ENCODE measurements around the gene CTBP1. TPM values are rescaled to one million over a fixed set of nuclear protein-coding genes. Genes with fewer than 3 reads are reported as not detected.
A peak's percentile ranks its signal among the peaks of the same experiment; 100 is the strongest.

Gene CTBP1
- total and polyA plus RNA-seq, 2 experiments from 2014 or later, result 40.1 to 160 TPM

- Histone ChIP-seq H3K27ac (no peak overlapping the region), H3K36me3 (ENCODE audit: low read depth) (no peaks in the 10 kb centered on the region), H3K27me3 (replicated peaks; ENCODE audit: insufficient read depth) (peaks cover 10% of the 10 kb centered on the region), H4K20me1 (ENCODE audit: insufficient read depth) (no peaks in the 10 kb centered on the region), H3K9me2 (ENCODE audit: insufficient read depth) (no peaks in the 10 kb centered on the region), H3K79me2 (ENCODE audit: insufficient read depth) (no peaks in the 10 kb centered on the region), H3K4me2 (ENCODE audit: unreplicated experiment) (no peak overlapping the region), H3K9me3 (ENCODE audit: low read depth) (no peaks in the 10 kb centered on the region), H2AFZ (no peak overlapping the region), H3K9ac (no peak overlapping the region), H3F3A (ENCODE audit: insufficient read depth) (no peaks in the 10 kb centered on the region), H3K4me1 (ENCODE audit: insufficient read depth) (peaks cover 11% of the 10 kb centered on the region; the same call in 1 of the 2 replicates), H3K4me3 (no peak overlapping the region)
- WGBS, 2 experiments (ENCODE audit: low coverage in 1 of 2, low lambda C conversion rate in 2 of 2, missing lambda C conversion rate in 2 of 2), result 72 to 76% methylated on average over 20 of the region's 20 CpGs
- in situ Hi-C loops (cut with MboI), result no loop called here
- TF ChIP-seq EZH2phosphoT487 (IDR thresholded peaks at IDR 0.05; ENCODE audit: insufficient read depth, low read depth) (no peak), EZH2 (IDR thresholded peaks at IDR 0.05; ENCODE audit: insufficient read depth, poor library complexity, severe bottlenecking) (no peak)
- no peak for DNase-seq
Measured at GRCh38 chr4:1174941-1175634, 73.8 kb downstream of the CTBP1 start.

DNA sequence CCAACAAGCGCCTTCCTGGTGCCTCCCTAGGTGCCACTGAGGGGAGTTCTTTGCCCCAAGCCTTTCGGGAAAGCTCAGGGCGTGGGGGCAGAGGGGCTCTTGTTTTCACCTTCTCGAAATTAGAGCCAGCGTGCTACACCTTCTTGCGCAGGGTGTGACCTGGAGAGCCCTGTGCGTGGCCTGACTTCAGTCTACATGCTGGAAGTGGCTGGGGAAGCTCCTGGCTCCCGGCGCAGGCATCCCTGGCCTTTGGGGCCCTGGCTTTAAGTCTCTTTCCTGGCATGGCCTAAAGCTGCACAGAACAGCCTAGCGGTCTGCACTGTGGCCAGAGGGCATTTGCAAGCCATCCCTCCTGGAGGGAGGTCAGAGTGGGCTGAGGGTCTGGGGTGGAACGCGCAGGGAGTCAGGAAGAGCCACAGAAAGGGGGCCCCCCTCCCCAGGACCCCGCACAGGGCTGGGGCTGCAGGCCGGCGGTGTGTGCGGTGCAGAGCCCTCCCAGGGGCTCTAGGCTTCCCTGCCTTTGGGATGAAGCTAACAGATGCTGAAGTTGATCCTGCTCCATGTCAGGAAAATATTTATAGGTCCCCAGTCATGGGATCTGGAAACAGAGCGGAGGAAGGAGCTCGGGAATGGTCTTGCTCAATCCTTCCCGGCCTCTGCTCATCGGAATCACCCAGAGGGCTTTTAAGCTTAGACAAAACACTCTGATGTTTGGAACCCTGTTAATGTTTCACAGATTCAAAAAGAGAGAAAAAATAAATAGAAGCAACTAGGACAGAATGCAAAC, 75.8 kb downstream of the CTBP1 start:
- DNase-seq, result peak; percentile 66
- Histone ChIP-seq H4K20me1 (ENCODE audit: insufficient read depth) (no peaks in the 10 kb centered on the region), H3K9me2 (ENCODE audit: insufficient read depth) (no peaks in the 10 kb centered on the region), H3K36me3 (ENCODE audit: low read depth) (no peaks in the 10 kb centered on the region), H3K27me3 (replicated peaks; ENCODE audit: insufficient read depth) (peaks cover 10% of the 10 kb centered on the region), H3K9ac (0 out of 2 replicates have a peak overlapping the region, but pooled peaks have one; percentile 40), H3K4me3 (no peak overlapping the region), H3K79me2 (ENCODE audit: insufficient read depth) (no peaks in the 10 kb centered on the region), H2AFZ (no peak overlapping the region), H3K27ac (no peak overlapping the region), H3K9me3 (ENCODE audit: low read depth) (no peaks in the 10 kb centered on the region), H3F3A (ENCODE audit: insufficient read depth) (no peaks in the 10 kb centered on the region), H3K4me1 (ENCODE audit: insufficient read depth) (peaks cover 11% of the 10 kb centered on the region; the same call in 1 of the 2 replicates), H3K4me2 (ENCODE audit: unreplicated experiment) (no peak overlapping the region)
- in situ Hi-C loops (cut with MboI), result no loop called here
- WGBS, 2 experiments (ENCODE audit: low coverage in 1 of 2, low lambda C conversion rate in 2 of 2, missing lambda C conversion rate in 2 of 2), result 35 to 42% methylated on average over 19 to 20 of the region's 20 CpGs
- TF ChIP-seq EZH2phosphoT487 (IDR thresholded peaks at IDR 0.05; ENCODE audit: insufficient read depth, low read depth), result no peak
- TF ChIP-seq EZH2 (IDR thresholded peaks at IDR 0.05; ENCODE audit: insufficient read depth, poor library complexity, severe bottlenecking), result no peak

DNA sequence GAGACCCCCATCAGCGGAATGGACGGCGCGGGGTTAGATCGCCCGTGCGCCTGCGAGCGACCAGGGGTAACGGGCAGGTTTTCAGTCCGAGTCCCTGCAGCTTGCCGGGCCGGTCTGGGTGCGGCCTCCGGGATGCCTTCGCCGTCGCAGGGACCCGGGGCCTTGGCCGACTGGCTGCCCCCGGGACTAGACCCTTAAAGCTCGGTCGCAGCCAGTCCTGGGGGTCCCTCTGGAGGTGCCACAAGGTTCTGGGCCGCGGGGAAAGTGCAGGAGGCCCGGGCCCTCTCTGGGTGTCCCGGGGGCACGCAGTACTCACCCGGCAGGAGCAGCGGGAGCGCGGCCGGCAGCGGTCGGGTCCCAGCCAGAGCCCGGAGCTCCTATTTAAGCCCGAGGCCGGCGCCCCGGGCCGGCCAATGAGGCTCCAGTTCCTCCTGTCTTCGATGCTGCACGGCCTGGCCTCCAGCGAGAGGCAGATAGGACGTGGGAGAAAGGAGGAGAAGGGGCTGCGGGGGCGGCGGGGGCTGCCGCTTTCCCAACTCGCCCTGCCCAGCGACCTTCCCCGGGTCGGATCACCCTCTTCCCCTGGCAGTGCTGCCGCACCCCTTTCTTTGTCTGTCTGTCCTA, 76.6 kb downstream of the CTBP1 start, which contains the start of gene SPON2:
SPON2 (minus strand) TSS at position 356 of the 624 bp plus-strand sequence.
- Histone ChIP-seq H3K9me2 (ENCODE audit: insufficient read depth) (no peaks in the 10 kb centered on the region), H3K27me3 (replicated peaks; ENCODE audit: insufficient read depth) (peaks cover 10% of the 10 kb centered on the region), H3K4me2 (ENCODE audit: unreplicated experiment) (peak within 1 kb of the TSS; percentile 4), H3F3A (ENCODE audit: insufficient read depth) (no peaks in the 10 kb centered on the region), H3K27ac (no peak within 1 kb of the TSS), H3K4me3 (0 out of 2 replicates have a peak within 1 kb of the TSS, but pooled peaks have one; percentile 26), H3K4me1 (ENCODE audit: insufficient read depth) (peaks cover 8% of the 10 kb centered on the region; the same call in 1 of the 2 replicates), H3K36me3 (ENCODE audit: low read depth) (no peaks in the 10 kb centered on the region), H4K20me1 (ENCODE audit: insufficient read depth) (no peaks in the 10 kb centered on the region), H3K79me2 (ENCODE audit: insufficient read depth) (no peaks in the 10 kb centered on the region), H3K9me3 (ENCODE audit: low read depth) (no peaks in the 10 kb centered on the region), H2AFZ (peak within 1 kb of the TSS; percentile 20), H3K9ac (0 out of 2 replicates have a peak within 1 kb of the TSS, but pooled peaks have one; percentile 40)
- WGBS, 2 experiments (ENCODE audit: low coverage in 1 of 2, low lambda C conversion rate in 2 of 2, missing lambda C conversion rate in 2 of 2), result 8 to 10% methylated on average over 38 to 44 of the region's 54 CpGs
- peak; percentile 44 for DNase-seq
- in situ Hi-C loops (cut with MboI), result no loop called here
- TF ChIP-seq EZH2 (IDR thresholded peaks at IDR 0.05; ENCODE audit: insufficient read depth, poor library complexity, severe bottlenecking) (peak; percentile 95), EZH2phosphoT487 (IDR thresholded peaks at IDR 0.05; ENCODE audit: insufficient read depth, low read depth) (no peak)

Measured in GM23248 (cell line).